Activated T-helper 1 cell treated with anti-CD3 and anti-CD28 coated beads, Interleukin-2, amount 50 U/mL, for 16 hours (primary cell): ENCODE results near the gene RRP7A.
"Not testable (repeated sequence)": the region's sequence is repeated elsewhere in the genome, so short reads cannot be mapped to it uniquely, and the experiment has no call there.

Experiments
- DNase-seq, 2 donors: peaks; one replicate each; pipeline ENCODE4 v3.0.0-alpha.2; 2020; ENCODE audit warnings: low read depth in 1 of 2, low spot score in 1 of 2

Gene RRP7A

GRCh38 chr22:42500161-42500835, 19.3 kb downstream of the RRP7A start:
- DNase-seq = peak; percentile 67 to 72

GRCh38 chr22:42499773-42500160, 19.8 kb downstream of the RRP7A start:
- DNase-seq = not testable (repeated sequence)

GRCh38 chr22:42495533-42496141, 24.0 kb downstream of the RRP7A start:
- DNase-seq = not testable (repeated sequence)

- DNase-seq = no peak
These were observed 26.2 kb downstream of the RRP7A start for GRCh38 chr22:42493393-42493792.

DNA sequence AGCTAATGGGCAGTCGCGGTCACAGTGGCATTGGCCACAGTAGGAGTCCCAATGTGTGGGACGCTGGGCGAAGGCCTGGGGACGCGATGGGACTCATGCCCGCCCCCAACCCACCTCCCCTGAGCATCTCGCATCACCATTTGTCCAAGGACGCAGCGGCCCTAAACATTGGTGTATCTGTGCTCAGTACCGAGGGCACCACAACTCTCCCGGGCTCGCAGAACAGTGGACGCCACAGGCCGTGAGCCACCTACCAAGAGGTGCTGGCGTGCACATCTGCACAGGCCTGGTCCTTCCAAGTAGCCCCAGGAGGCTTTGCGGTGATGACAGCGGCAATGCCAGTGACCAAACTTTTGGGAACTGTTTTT, 27.3 kb downstream of the RRP7A start:
- DNase-seq = no peak

GRCh38 chr22:42490243-42490832, 29.3 kb downstream of the RRP7A start:
- DNase-seq = no peak

DNA sequence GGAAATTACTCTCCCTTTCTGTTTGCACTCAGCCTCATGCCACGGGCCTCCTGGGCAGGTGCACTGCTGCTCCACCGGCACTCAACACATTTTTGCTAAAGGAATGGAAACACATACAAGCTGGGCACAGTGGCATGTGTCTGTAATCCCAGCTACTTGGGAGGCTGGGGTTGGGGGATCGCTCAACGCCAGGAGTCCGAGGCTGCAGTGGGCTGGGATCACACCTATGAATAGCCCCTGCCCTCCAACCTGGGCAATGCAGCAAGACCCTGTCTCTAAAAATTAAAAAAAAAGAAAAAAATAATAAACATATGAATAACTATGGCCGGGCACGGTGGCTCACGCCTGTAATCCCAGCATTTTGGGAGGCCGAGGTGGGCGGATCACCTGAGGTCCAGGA, 30.6 kb downstream of the RRP7A start:
- DNase-seq = no peak

- no peak for DNase-seq
These were observed 35.1 kb downstream of the RRP7A start for GRCh38 chr22:42484506-42484905.

- not testable (repeated sequence) for DNase-seq
These were observed 35.9 kb downstream of the RRP7A start for GRCh38 chr22:42483610-42484223.

- no peak for DNase-seq
These were observed 44.5 kb downstream of the RRP7A start for GRCh38 chr22:42475122-42475521.

DNA sequence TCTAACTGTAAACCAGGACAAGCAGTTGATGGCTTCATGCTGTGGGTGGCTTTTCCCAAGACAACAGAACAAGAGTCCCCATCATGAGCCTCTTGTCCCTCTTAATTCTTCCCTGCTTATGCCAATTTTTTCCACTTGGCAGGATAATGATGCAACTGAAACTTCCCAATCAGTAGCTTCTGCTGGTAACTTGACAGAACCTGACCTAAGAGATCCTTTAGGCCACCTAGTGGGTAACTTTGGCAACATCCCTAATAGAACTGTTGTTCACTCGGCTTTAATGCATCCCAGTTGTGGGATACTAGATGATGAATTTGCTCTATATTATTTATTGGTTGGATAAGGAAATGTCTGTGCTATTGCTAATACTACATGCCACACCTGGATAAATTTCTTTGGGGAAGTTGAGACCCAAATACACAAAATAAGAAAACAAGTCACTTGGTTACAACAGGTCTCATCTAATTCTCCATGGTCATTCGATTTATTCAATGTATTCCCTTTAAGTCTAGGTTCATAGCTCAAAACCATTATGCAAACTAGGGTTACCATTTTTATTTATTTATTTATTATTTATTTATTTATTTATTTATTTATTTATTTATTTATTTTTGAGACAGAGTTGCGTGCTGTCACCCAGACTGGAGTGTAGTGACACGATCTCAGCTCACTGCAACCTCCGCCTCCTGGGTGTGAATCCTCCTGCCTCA, 46.0 kb downstream of the RRP7A start:
- no peak for DNase-seq

GRCh38 chr22:42472671-42473070, 46.9 kb downstream of the RRP7A start:
- DNase-seq = no peak

GRCh38 chr22:42471441-42471840, 48.2 kb downstream of the RRP7A start:
- no peak for DNase-seq

GRCh38 chr22:42470366-42471082, 49.1 kb downstream of the RRP7A start:
- no peak for DNase-seq

DNA sequence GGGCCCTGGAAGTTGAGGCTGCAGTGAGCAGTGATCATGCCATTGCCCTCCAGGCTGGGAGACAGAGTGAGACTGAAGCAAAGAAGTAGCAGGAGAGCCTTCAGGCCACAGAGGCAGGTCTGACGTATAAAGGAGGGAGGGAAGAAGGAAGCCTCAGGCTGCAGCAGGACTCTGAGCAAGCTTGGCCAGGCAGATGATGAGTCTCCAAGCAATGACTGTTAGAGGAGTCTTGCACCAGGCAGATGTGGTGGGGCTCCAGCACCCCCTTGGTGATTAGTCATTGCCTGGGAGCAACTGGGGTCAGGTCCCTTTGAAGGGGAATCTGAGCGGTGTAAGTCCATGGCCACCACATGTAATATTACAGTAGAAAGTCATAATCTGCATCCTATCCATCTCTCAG, 50.8 kb downstream of the RRP7A start:
- DNase-seq = no peak

- DNase-seq = no peak
These were observed 57.6 kb downstream of the RRP7A start for GRCh38 chr22:42462016-42462415.

DNA sequence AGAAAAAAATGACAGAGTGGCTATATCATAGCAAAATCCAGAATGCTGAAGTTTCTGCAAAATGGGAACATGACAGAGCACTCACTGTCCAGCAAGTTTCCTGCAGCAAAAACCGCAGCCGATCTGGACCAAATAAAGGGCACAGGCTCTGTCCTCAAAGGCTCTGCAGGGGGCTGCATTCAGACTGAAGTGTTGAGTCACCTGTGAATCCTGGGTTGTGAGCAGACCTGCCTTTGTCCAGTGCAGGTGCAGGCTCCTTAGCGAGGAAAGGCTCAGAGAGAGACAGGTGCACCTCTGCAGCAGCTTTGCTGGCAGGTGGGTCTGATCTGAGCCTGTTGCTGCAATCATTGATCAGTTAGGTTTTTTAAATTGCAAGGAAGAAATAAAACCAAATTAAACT, 58.1 kb downstream of the RRP7A start:
- DNase-seq = no peak
